ENCODE measurements around the gene PLAC8L1. TPM values are rescaled to one million over a fixed set of nuclear protein-coding genes. Genes with fewer than 3 reads are reported as not detected.

The PLAC8L1 gene
- total RNA-seq, 1 donor from 2014 or later = 0.53 TPM

- no peak for TF ChIP-seq CTCF (IDR thresholded peaks at IDR 0.05; ENCODE audit: insufficient read depth, low read length, severe bottlenecking)
- Histone ChIP-seq H3K4me3 (ENCODE audit: low read depth, low read length) (no peak overlapping the region), H3K36me3 (ENCODE audit: control insufficient read depth, insufficient read depth, low read length) (no peaks in the 10 kb centered on the region), H3K27me3 (ENCODE audit: control insufficient read depth, insufficient read depth, low read length) (no peaks in the 10 kb centered on the region)
- no peak for DNase-seq (ENCODE audit: low read depth)
- FAIRE-seq = no peak
Measured at GRCh38 chr5:146040527-146040926, 64.8 kb downstream of the PLAC8L1 start.

GRCh38 chr5:146039420-146039819 lies 66.0 kb downstream of the PLAC8L1 start:
- FAIRE-seq (no peak), DNase-seq (ENCODE audit: low read depth) (no peak)
- H3K27me3 ChIP-seq (ENCODE audit: control insufficient read depth, insufficient read depth, low read length) = no peaks in the 10 kb centered on the region
- TF ChIP-seq CTCF (IDR thresholded peaks at IDR 0.05; ENCODE audit: insufficient read depth, low read length, severe bottlenecking) = no peak
- no peaks in the 10 kb centered on the region for H3K36me3 ChIP-seq (ENCODE audit: control insufficient read depth, insufficient read depth, low read length)
- H3K4me3 ChIP-seq (ENCODE audit: low read depth, low read length) = no peak overlapping the region

GRCh38 chr5:146034605-146035004 lies 70.8 kb downstream of the PLAC8L1 start:
- FAIRE-seq = no peak

More at GRCh38 chr5:146034605-146035004, 70.8 kb downstream of the PLAC8L1 start:
- no peak for TF ChIP-seq CTCF (IDR thresholded peaks at IDR 0.05; ENCODE audit: insufficient read depth, low read length, severe bottlenecking)
- DNase-seq (ENCODE audit: low read depth) = no peak
- Histone ChIP-seq H3K36me3 (ENCODE audit: control insufficient read depth, insufficient read depth, low read length) (peaks cover 6% of the 10 kb centered on the region), H3K4me3 (ENCODE audit: low read depth, low read length) (no peak overlapping the region), H3K27me3 (ENCODE audit: control insufficient read depth, insufficient read depth, low read length) (no peaks in the 10 kb centered on the region)

Other genes with a start within 250 kb of the PLAC8L1 start
- gene GRXCR2, start 232.6 kb downstream of the PLAC8L1 start, total RNA-seq = not detected in 2 replicates
- 3.7 and 6.3 TPM in 2 replicates for gene SH3RF2, start 169.0 kb downstream of the PLAC8L1 start, total RNA-seq
- gene LARS1, start 77.1 kb upstream of the PLAC8L1 start, total RNA-seq = 204 and 309 TPM in 2 replicates
- gene RBM27, start 98.0 kb upstream of the PLAC8L1 start, total RNA-seq = 19.7 and 25.0 TPM in 2 replicates
- gene POU4F3, start 233.3 kb upstream of the PLAC8L1 start, total RNA-seq = 0.13 TPM in 1 of 2 replicates, not detected in the other